Amniotic stem cell (primary cell): ENCODE measurements around the gene ANKS1B.

Experiments used
- DNase-seq: peaks from one replicate; lab custom pipeline; 2025; lab: John Stamatoyannopoulos, UW

The ANKS1B gene

DNA sequence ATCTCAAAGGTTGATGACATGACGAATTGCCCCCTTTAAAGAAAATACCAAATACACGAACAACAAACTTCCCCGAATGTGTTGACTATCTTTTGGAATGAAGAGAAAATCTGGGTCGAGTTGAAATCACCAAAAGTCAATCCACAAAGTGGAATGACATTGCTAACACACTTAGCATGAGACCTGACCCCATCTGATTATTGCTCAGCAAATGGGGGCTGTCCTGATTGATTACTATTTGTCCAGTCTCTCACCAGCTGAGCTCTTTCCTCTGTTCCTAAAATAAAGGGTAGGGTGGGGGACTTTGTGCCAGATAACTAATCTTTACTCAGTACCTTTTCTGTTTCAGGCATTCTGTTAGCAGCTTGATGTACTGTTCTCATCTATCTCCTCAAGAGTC, 1116.2 kb downstream of the ANKS1B start:
- no peak for DNase-seq

- no peak for DNase-seq
These were observed 1116.7 kb downstream of the ANKS1B start for GRCh38 chr12:98868076-98868475.

GRCh38 chr12:98864363-98864762, 1120.4 kb downstream of the ANKS1B start:
- no peak for DNase-seq

DNA sequence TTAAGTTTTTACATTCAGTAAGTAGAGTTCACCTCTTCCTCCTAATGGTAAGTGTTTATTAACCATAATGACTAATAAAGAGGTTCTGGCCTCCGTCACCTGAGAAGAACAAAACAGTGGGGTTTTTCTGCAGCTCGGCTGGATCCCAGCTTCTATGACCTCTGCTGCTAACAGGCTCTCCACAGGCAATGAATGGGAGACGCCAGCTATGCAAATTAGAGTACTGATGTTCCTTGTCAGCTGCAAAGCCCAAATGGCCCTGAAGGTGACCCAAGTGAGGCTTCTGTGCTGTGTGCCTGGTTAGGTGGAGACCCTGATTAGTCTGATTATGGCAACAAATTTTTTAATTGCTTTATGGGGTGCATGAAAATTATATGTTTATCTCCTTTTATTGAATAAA, 1121.6 kb downstream of the ANKS1B start:
- DNase-seq = no peak

DNA sequence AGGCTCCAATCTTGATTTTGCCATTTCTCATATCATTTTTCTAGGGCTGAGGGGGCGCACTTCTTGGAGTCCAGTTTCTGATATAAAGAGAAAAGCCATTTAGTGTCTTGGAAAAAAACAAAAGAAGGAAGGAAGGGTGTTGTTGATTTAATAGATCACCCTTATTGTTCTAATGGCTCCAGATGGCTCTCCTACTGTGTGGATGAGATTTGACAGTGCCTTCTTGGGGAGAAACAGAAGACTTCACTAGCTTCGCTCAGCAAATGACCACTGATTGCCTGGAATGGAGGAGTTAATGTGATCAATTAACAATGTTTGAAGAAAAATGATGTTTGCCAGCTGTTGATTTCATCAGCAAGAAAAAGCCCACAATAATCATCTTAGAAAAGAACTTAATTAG, 1123.5 kb downstream of the ANKS1B start:
- DNase-seq = no peak

GRCh38 chr12:98856897-98857540, 1127.7 kb downstream of the ANKS1B start:
- no peak for DNase-seq

DNA sequence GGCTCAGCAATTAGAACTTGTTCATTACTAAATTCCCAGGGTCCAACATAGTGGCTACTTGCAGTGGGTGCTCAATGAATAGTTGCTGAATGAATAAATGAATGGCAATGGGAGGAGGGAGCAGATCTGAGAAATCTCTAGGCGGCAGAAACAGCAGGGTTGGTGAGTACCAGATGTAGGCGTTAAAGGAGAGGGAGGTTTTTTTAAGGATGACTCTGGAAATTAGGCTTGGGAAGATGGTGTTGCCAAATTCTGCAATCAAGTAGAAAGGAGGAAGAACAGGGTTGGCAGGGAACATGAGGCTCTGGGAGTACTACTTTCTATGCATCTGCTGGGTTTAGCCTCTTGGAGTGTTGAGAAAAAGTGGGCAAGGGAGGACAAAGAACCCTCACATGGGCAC, 1132.6 kb downstream of the ANKS1B start:
- DNase-seq = no peak

GRCh38 chr12:98847242-98847641, 1137.5 kb downstream of the ANKS1B start:
- DNase-seq = no peak

- no peak for DNase-seq
These were observed 1138.8 kb downstream of the ANKS1B start for GRCh38 chr12:98845957-98846356.

- no peak for DNase-seq
These were observed 1144.4 kb downstream of the ANKS1B start for GRCh38 chr12:98840325-98840724.

- DNase-seq = no peak
These were observed 1146.5 kb downstream of the ANKS1B start for GRCh38 chr12:98838231-98838647.

DNA sequence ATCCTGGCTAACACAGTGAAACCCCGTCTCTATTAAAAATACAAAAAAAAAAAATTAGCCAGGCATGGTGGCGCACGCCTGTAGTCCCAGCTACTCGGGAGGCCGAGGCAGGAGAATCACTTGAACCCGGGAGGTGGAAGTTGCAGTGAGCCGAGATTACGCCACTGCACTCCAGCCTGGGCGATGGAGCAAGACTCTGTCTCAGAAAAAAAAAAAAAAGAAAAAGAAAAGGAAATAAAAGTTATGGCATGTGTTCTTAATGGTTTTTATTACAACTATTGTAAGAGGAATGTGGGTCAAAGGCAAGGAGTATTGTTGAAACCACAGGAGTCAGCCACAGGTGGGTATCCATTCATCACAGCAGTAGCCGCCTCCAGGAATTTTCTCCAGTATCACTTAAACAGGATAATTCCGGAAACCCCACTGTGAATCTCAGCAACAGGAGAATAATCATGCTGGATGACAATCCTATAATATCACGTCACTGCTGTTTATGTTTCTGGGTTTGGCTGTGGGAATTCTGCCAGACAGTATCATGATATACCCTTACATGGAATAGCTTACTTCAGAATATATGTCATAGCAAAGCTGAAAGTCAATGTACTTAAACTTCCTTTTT, 1147.5 kb downstream of the ANKS1B start:
- DNase-seq = peak; percentile 33

DNA sequence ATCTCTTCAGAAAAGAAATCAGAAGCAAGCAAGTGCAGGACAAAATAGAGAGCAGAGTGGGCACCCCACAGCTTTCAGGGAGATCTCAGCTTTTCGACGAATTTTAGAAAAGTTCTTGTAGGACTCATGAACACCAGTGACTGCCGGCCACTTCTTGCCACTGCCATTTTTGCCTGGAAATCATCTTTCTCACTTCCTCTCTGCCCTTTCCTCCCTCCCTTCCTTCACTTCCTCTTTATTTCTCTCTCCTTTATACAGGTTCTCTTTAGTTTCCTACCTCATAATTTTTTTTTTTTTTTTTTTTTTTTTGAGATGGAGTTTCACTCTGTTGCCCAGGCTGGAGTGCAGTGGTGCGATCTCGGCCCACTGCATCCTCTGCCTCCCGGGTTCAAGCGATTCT, 1154.1 kb downstream of the ANKS1B start:
- DNase-seq = no peak

DNA sequence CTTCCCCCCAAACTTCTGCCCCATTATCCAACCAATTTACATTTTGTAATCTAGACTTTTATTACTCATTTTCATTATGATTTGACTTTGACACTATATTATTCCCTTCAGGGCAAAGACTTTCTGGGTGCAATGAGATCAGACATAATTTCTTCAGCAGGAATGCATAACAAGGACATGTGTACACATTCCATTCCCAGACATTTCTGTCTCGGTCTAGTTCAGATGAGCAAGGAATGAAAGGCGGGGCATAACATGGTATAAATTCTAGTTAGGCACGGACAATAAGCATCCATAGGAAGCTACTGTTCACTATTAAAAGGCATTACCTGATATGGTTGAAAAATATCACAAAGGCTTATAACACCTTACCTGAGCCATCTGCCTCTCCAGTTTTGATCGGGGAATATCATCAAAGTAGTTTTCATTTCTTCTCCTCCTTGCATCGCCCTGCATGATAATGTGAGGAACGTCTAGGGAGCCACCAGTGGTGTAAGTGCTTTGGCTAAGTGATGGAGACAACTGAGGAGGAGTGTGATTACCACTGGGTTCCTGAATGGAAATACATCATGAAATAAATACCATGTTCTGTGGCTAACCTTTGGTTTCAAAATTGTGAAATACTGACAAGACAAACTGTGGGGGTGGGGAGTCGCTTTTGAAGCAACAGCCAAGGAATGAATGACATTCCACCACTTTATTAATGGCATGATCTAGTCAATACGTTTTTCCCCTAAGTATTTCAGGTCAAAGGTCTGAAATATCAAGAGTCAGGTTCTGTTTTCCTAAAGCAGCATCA, 1155.7 kb downstream of the ANKS1B start:
- DNase-seq = no peak

DNA sequence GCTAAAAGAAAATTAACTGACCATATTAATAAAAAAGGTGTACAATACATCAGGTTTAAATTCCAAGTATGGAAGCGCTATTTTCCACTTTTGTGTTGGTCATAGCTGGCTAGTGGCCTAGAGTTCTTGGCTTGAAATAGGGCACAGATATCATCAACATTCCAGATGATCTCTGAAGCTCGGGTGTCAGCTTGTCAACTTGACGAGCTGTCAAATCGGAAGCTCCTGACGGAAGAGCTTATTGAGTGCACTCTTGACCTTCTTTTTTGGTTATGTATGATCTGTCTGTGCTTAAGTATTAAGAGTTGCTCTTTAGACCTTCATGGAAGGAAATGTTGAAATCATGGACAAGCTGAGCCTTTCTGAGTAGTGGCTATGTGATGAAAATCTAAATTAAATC, 1161.7 kb downstream of the ANKS1B start:
- no peak for DNase-seq

DNA sequence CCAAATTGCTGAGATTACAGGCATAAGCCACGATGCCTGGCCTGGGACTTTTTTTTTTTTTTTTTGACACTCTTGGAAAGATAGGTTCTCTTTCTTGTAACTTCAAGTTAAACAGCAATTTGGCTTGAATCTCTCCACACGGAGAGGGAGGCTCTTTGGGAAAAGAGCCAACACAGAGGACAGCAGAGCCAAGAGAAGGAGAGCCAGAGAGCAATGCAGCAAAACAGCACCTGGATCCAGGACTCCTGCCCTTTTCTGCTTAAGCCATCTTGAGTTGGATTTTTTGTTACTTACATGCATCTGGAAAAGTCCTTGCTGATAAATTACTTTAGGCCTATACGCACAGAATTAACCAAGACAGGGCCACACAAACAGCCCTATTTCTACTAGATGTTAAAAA, 1162.9 kb downstream of the ANKS1B start:
- no peak for DNase-seq

GRCh38 chr12:98821232-98821631, 1163.5 kb downstream of the ANKS1B start:
- DNase-seq = no peak

GRCh38 chr12:98819821-98820404, 1164.8 kb downstream of the ANKS1B start:
- no peak for DNase-seq

- no peak for DNase-seq
These were observed 1165.7 kb downstream of the ANKS1B start for GRCh38 chr12:98819071-98819470.

DNA sequence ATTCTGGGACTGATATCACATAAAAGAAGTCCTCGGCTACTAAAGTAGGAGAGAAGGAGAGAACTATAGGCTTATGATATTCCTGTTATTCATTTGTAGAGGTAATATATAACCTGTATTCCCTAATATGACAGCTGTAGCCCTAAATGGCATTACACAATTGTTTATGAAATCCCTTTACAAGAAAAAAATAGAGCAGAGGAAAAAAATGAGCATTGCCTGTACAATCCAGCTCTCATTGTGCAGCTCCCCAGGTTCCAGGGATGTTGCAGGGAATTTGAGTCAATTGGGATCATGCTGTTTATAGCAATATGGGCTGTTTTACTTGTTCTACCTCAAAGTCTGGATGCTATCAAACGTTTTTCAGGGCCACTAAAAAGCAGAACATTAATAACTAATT, 1166.5 kb downstream of the ANKS1B start:
- no peak for DNase-seq

DNA sequence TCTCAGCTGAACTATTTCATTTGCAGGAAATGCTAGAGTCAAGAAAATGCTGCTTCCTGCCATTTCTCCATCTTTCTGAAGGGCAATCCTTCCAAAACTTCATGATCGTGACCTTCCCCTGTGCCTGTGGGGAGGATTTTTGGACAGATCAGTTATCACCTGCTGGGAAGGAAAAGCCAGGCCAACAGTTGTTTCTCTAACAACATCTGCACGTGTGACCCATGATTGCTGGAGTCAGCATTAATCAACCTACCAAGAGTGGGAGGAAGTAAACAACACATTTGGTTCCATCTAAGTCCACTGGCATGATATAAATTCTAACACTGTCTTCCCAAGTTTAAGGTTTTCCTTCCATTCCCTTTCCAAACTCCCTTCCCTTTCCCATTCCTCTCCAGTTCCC, 1167.0 kb downstream of the ANKS1B start:
- no peak for DNase-seq

DNA sequence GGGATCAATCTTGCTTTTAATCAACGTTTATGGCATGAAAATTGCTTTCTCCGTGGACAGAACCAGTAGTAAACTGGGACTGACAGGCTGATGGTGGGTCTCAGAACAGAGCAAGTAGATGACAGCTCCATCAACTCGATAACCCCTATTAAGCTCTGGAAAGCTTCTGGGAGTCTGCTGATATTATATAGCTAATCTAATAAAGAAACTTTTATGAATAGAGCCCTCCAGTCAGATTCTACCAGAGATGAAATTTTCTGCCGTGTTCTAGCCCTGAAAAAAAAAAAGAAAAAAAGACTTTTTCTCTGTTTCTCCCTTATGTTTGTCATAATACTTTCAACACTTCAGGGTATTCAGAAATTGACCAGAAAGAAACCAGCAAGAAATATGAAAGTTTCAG, 1168.0 kb downstream of the ANKS1B start:
- DNase-seq = no peak

- no peak for DNase-seq
These were observed 1170.5 kb downstream of the ANKS1B start for GRCh38 chr12:98814254-98814653.
